Activated naive CD4-positive, alpha-beta T cell treated with anti-CD3 and anti-CD28 coated beads, Interleukin-2, amount 50 U/mL, for 16 hours (primary cell): ENCODE measurements around the gene ACACB.
A peak's percentile ranks its signal among the peaks of the same experiment; 100 is the strongest.

Source experiments
- DNase-seq: peaks from one replicate; pipeline ENCODE4 v3.0.0-alpha.2; 2020

Gene ACACB

DNA sequence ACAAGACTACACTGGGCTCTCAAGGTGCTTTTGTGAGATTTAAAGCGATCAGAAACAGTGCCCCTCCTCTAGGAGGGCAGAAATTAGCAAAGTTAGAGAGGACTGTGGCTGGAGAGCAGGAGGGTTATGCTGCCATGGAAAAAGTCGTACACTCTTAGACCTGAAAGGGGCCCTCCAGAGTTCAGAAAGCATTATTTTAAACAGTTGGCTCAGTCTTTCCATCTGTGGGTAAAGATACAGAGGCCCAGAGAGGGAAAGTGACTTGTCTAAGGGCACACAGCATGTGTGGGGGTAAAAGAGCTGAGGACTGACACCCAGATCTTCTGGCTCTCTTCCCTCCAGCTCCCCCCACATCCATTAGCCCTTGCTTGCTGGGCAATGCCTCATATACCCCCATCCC is 145.6 kb downstream of the ACACB start:
- no peak for DNase-seq

DNA sequence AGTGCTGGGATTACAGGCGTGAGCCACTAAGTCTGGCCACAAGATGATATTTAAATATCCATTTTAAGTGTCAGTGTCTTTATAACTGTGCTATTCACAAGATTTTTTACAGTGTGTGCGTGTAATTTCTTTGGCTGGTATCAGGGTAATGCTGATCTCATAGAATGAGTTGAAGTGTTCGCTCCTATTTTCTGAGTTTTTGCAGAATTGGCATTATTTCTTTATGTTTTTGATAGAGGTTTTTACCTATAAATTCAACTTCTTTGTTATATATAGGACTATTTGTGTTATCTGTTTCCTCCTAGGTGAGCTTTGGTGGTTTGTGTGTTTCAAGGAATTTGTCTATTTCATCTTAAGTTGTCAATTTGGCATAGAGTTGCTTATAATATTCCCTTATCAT is 147.1 kb downstream of the ACACB start:
- no peak for DNase-seq

DNA sequence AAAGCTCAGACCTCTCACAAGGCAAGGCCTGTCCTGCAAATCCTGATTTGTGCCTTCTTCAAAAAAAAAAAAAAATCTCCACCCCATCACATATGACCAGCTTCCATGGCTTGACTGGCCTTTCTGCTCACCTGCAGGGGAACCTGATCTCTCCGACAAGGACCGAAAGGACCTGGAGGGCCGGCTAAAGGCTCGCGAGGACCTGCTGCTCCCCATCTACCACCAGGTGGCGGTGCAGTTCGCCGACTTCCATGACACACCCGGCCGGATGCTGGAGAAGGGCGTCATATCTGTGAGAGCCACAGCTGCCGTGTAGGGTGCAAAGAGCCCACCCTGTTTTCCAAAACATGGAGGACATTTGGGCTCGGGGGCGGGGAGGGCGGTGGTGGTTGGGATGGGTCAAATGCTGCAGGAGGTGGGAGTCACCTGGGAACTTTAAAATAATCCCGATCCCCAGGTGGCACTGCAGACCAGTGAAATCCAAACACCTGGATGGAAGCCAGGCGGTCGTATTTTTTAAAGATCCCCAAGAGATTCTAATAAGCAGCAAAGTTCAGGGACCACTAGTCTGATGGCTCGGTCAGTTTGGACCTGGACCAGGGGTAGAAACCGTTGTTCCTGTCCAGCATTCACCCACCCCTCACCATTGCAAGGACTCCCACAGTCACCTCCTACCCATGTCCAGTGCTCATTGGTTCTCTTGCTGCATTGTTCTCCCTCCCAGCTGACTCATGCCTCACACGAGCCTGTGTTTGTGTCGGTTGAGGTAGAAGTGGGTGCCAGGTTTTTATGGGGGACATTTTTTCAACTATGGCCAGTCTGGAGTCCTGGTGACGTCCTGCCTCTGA is 147.9 kb downstream of the ACACB start:
- peak; percentile 33 for DNase-seq

- DNase-seq, result no peak
Measured at GRCh38 chr12:109264943-109265650, 148.7 kb downstream of the ACACB start.

- no peak for DNase-seq
Measured at GRCh38 chr12:109266106-109266879, 149.9 kb downstream of the ACACB start.

- DNase-seq, result no peak
Measured at GRCh38 chr12:109267361-109267760, 151.0 kb downstream of the ACACB start.

DNA sequence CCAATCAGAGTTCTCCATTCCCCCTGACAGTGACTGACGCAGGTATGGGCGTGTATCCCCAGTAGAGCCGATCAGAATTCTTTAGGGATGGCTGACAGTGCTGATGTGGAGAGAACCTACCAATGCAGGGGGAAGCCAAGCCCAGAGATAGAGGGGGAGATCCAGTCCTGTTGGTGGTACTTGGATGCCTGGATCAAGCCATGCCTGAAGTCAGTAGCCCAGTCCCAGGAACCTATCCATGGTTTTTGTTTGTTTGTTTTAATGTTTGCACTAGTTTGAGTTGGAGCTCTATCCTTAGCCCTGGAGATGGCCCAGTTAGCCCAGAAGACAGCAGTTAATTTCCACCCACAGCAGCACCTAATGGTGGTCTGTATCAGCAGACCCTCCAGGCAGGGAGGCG is 152.5 kb downstream of the ACACB start:
- DNase-seq, result no peak

DNA sequence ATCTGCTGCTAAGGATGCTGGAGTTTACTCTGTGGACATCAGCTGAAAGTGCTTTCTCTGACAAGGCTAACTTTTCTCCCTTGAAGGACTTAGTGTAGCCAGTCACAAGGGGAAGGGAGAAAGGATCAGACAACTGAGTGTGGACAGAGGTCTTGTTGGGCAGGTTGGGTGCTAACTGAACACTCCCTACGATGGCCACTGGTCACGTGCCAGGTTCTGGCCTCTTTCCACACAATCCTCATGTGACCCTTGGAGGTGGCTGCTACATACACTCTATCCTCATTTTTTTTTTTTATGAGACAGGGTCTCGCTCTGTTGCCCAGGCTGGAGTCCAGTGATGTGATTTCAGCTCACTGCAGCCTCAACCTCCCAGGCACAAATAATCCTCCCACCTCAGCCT is 153.0 kb downstream of the ACACB start:
- DNase-seq, result no peak

GRCh38 chr12:109270494-109270893 is 154.1 kb downstream of the ACACB start:
- no peak for DNase-seq

GRCh38 chr12:109271418-109271817 is 155.0 kb downstream of the ACACB start:
- DNase-seq, result no peak

- no peak for DNase-seq
Measured at GRCh38 chr12:109273354-109273753, 157.0 kb downstream of the ACACB start.

GRCh38 chr12:109274381-109274780 is 158.0 kb downstream of the ACACB start:
- no peak for DNase-seq

DNA sequence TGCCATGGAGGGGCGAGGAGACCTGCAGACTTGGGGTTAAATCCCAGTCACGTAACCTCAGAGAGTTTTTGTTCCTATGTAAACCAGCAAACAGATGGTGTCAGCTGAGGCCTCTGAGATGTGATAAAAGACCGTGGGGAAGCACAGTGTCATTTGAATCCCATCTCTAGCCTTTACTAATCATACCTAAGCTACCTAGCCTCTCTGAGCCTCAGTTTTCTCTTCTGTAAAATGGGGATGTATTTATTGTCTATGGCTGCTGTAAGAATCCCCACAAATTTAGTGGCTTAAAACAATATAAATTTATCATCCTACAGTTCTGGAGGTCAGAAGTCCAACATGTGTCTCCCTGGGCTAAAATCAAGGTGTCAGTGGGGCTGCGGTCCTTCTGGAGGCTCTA is 158.8 kb downstream of the ACACB start:
- no peak for DNase-seq

- DNase-seq, result no peak
Measured at GRCh38 chr12:109276160-109276559, 159.8 kb downstream of the ACACB start.

DNA sequence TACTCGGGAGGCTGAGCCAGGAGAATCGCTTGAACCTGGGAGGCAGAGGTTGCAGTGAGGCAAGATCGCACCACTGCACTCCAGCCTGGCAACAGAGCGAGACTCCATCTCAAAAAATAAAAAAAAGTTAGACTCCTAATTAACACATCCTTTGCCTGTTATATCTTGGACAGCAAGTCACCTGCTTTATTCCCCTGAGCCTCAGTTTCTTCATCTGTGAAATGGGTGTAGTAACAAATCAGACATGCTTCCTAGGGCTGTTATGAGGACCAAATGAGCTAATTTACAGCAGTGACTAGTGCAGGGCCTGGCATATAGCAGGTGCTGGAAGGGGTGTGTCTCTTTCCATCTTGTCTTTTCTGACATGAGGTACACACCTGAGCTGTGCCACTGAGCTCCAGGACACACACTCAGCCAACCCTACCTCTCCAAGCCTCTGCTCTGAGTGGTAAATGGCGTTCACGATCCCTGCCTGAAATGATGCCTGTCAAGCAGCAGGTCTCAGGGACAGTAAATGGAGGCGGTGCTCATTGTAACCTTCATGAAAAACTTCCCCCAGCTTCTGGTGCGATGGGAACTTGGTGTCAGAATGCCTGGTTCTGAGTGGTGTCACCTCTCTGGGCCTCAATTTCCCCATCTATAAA is 161.0 kb downstream of the ACACB start:
- DNase-seq, result no peak

DNA sequence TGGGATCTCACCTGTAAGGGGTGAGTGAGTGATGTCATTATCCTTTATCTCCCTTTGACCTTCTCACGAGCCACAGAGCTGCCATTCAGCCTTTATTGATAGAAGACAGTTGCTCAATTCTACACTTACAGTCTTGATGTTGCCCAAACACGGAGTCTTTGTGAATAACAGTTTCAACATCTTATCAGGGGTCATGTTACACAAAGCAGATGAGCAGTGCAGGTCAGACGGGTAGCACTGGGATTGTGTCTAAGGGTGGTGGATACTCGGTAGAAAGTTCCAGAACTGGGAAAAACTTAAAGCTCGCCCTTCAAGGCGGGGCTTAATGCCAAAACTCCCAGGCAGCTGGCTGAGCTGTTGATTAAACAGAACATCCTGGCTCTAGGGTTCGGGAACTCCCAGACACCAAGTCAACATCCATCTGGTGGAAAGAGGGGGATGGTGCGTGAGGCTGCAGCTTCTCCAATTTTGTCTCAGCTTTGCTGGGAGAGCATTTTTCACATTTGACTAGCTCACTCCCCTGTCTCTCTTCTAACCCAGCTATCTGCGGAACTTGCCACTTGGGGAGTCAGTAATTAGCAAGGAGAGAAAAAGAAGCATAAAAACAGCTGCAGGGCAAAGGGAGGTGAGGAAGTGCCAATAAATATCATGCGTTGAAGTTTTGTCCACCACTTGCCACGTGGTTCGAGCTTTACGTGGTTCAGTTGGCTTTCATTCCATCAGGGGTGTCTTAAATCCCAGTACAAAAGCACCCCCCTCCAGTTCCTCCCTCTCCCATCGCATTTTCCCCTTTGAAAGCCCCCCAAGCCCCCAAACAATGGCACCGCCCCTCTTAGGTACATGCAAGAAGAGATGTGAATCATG is 161.7 kb downstream of the ACACB start:
- no peak for DNase-seq

DNA sequence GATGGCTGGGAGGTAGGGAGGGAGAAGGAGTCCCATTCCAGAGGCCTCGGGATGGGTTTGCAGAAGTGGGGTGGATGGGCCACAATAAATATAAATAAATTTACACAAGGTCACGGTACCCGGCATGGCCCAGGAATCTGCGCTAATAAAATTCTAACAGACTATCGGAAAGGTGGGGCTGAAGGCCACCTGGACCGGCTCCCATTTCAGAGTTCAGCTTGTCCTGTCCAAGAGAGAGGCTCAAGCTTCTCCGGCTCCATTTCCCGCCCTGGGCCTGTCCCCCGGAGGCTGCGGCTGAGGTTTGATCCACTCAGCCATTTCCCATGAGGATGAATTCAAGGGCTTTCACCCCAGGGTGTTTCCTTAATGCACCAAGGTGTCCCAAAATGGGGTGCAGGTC is 162.5 kb downstream of the ACACB start:
- no peak for DNase-seq

- DNase-seq, result no peak
Measured at GRCh38 chr12:109279525-109279924, 163.1 kb downstream of the ACACB start.

GRCh38 chr12:109281452-109281851 is 165.1 kb downstream of the ACACB start:
- no peak for DNase-seq

DNA sequence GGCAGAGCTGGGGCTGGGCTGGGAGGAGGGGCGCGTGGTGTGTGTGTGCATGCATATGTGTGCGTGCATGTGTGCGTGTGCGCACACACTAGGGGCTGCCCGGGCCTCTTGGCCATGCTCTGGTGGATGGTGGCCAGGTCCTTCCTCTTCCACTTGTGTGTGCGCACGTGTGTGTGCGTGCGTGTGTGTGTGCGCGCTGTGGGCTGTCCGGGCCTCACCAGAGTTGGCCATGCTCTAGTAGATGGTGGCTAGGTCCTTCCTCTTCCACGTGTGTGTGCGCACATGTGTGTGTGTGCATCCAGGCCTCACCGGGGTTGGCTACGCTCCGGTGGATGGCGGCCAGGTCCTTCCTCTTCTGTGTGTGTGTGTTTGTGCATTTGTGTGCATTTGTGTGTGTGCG is 168.0 kb downstream of the ACACB start:
- DNase-seq, result no peak

- no peak for DNase-seq
Measured at GRCh38 chr12:109286252-109286651, 169.9 kb downstream of the ACACB start.

DNA sequence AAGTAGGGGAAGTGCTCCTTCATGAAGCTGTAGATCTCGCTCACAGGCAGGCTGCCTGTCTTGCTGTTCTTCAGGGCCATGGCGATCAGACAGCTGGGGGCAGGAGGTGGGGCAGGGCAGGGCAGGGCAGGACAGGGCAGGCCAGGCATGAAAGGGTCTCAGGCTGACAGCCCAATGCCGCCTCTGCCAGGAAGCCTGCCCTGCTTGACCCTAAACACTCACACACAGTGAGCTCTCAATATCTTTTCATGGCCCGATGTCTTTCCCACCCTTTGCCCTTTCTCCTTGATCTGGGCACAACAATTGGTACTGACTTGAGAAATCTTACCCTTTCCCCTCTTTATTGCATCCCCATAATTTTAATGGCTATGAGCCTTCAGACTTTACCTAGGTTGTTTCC is 170.3 kb downstream of the ACACB start:
- no peak for DNase-seq
